Panc1 (cell line): ENCODE measurements around the gene PDE9A. TPM values are rescaled to one million over a fixed set of nuclear protein-coding genes. Genes with fewer than 3 reads are reported as not detected.

Source experiments
- ATAC-seq: fragments of 200-7000 bp; cut with Tn5 transposase; 2 replicates; pipeline ENCODE4 v1.9.1; 2020; ENCODE audit warnings: mild to moderate bottlenecking, moderate library complexity
- BruUV-seq: library from RNA; stranded (reverse); fragments of 400-500 nt; replicated peaks from 2 replicates; lab custom pipeline; 2021; lab: Mats Ljungman, UMichigan
- CTCF ChIA-PET: fragments of 300-600 bp; sonication (Branson Sonifier 250); formaldehyde crosslinking; loops from one replicate; lab custom pipeline; 2022; ENCODE audit warnings: antibody characterized with exemption; lab: Charles Lee
- POLR2A ChIA-PET: fragments of 300-600 bp; sonication (Branson Sonifier 250); formaldehyde crosslinking; loops from one replicate; lab custom pipeline; 2022; ENCODE audit warnings: antibody characterized with exemption; lab: Charles Lee
- DNase-seq: peaks from one replicate; pipeline ENCODE4 v3.0.0-alpha.2; 2010; ENCODE audit warnings: low read depth, low spot score
- H3K27ac ChIP-seq: 2 replicates; pipeline ENCODE4 v1.5.1; 2011; ENCODE audit warnings: mild to moderate bottlenecking, low read length, inconsistent platforms
- H3K27me3 ChIP-seq: fragments of 200-500 bp; sonication (Bioruptor generic); 2 replicates; pipeline ENCODE4 v1.6.0; 2014; ENCODE audit warnings: low read length, inconsistent platforms; ENCODE audit not compliant: control insufficient read depth, insufficient read depth
- H3K36me3 ChIP-seq: fragments of 200-500 bp; sonication (Bioruptor generic); 2 replicates; pipeline ENCODE4 v1.5.1; 2014; ENCODE audit warnings: inconsistent platforms, mild to moderate bottlenecking, low read length, moderate library complexity; ENCODE audit not compliant: control insufficient read depth, insufficient read depth
- H3K4me1 ChIP-seq: 2 replicates; pipeline ENCODE4 v1.5.1; 2011; ENCODE audit warnings: inconsistent platforms, mild to moderate bottlenecking, low read length, moderate library complexity; ENCODE audit not compliant: control insufficient read depth, insufficient read depth
- H3K4me3 ChIP-seq, 2 experiments: 2 replicates each; pipeline ENCODE4 v1.5.1; 2011 to 2012; ENCODE audit warnings: low read depth in 2 of 2, low read length in 2 of 2, mild to moderate bottlenecking in 2 of 2, inconsistent platforms in 1 of 2, moderate library complexity in 1 of 2
- H3K9me3 ChIP-seq: fragments of 200-500 bp; sonication (Bioruptor generic); 2 replicates; pipeline ENCODE4 v1.5.1; 2014; ENCODE audit warnings: low read depth, mild to moderate bottlenecking, inconsistent platforms, low read length, moderate library complexity; ENCODE audit not compliant: control insufficient read depth, insufficient read depth
- CTCF ChIP-seq: fragments of 450-650 bp; IDR thresholded peaks from 2 replicates; pipeline ENCODE4 v1.5.1; 2017; ENCODE audit warnings: mild to moderate bottlenecking
- POLR2AphosphoS5 ChIP-seq: IDR thresholded peaks from 2 replicates; pipeline ENCODE4 v1.6.1; 2012; ENCODE audit warnings: mild to moderate bottlenecking, low read depth, low read length, moderate library complexity
- SIN3A ChIP-seq: IDR thresholded peaks from 2 replicates; pipeline ENCODE4 v1.6.1; 2012; ENCODE audit warnings: low read depth, mild to moderate bottlenecking, low read length, moderate library complexity, borderline replicate concordance; ENCODE audit not compliant: insufficient read depth
- TCF7L2 ChIP-seq: IDR thresholded peaks from 2 replicates; pipeline ENCODE4 v1.6.1; 2011; ENCODE audit warnings: mild to moderate bottlenecking, low read depth, low read length, inconsistent platforms
- in situ Hi-C: cut with HindIII; loops from 2 replicates; pipeline ENCODE4 v1.10.0; 2016; ENCODE audit warnings: low sequenced_read_pairs, low pct_unique_long_range_greater_than_20kb
- intact Hi-C: fragments of 100-400 bp; cut with micrococcal nuclease; formaldehyde crosslinking; loops from one replicate; pipeline ENCODE4 v1.10.0; 2022; ENCODE audit not compliant: unreplicated experiment
- total RNA-seq: library from RNA; stranded (reverse); gene quantifications from one replicate; pipeline ENCODE4 v1.2.1, GENCODE V29; 2021; ENCODE audit not compliant: unreplicated experiment
- TF ChIP-seq, protein P1 (sequence below), 2 experiments: IDR thresholded peaks; 2 replicates each; pipeline ENCODE4 v1.6.1; 2011 to 2012; ENCODE audit warnings: low read depth in 2 of 2, control low read depth in 1 of 2, low read length in 1 of 2, mild to moderate bottlenecking in 1 of 2, moderate library complexity in 1 of 2; ENCODE audit not compliant: insufficient read depth in 1 of 2

The PDE9A gene
- total RNA-seq, 1 experiment from 2014 or later = 0.72 TPM

DNA sequence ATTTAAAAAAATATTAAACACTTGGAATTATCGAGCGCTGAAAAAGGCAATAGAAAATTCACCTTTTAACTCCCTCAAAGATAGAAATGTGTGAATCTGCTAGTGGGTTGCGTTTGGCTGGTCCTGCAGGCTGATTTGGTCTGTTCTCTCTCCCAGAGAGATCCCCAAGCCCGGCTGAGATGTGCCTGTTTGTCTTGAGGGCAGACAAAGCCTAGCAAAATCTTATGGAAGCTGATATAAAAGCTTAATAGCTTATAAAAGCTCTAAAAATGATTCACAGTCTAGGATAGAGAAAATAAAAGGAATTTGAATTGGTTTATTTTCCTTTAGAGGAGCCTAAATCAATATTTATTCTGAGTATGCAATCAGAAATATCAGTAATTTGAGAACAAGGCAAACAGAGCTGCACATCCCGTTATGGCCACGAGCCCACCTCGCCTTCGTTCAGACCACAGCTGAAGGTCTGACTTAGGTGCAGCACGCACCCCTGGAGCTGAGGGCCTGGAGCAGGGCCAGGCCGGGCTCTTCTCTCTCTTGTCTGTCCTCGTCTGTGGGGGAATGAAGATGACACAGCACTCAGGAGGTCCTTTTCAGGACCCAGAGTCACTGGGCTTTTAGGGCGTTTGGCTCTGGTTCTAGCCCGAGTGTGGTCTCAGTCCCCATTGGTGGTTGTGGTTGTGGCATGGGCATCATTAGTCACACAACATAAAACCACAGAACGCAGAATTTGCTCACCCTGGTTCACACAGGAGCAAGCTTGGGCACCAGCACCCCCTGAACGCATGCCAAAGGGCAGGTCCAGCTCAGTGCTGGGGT is 18.6 kb downstream of the PDE9A start:
- BruUV-seq = no TSS peak
- no peaks in the 10 kb centered on the region; the same call in 1 of the 2 replicates for H3K27me3 ChIP-seq
- H3K4me3 ChIP-seq = no peak overlapping the region
- DNase-seq = no peak
- intact Hi-C loops (no loop called here), in situ Hi-C loops (no loop called here)
- ChIA-PET POLR2A (interaction anchor here (0.6 kb wide), 1 partner anchor 32 kb away, joined by 7 read pairs; no protein-coding TSS in a partner anchor), CTCF (no interaction called here)
- no peaks in the 10 kb centered on the region for H3K4me1 ChIP-seq
- ATAC-seq = no peak
- H3K9me3 ChIP-seq = no peaks in the 10 kb centered on the region
- H3K27ac ChIP-seq = no peak overlapping the region
- H3K36me3 ChIP-seq = no peaks in the 10 kb centered on the region
- TF ChIP-seq, protein P1, sequence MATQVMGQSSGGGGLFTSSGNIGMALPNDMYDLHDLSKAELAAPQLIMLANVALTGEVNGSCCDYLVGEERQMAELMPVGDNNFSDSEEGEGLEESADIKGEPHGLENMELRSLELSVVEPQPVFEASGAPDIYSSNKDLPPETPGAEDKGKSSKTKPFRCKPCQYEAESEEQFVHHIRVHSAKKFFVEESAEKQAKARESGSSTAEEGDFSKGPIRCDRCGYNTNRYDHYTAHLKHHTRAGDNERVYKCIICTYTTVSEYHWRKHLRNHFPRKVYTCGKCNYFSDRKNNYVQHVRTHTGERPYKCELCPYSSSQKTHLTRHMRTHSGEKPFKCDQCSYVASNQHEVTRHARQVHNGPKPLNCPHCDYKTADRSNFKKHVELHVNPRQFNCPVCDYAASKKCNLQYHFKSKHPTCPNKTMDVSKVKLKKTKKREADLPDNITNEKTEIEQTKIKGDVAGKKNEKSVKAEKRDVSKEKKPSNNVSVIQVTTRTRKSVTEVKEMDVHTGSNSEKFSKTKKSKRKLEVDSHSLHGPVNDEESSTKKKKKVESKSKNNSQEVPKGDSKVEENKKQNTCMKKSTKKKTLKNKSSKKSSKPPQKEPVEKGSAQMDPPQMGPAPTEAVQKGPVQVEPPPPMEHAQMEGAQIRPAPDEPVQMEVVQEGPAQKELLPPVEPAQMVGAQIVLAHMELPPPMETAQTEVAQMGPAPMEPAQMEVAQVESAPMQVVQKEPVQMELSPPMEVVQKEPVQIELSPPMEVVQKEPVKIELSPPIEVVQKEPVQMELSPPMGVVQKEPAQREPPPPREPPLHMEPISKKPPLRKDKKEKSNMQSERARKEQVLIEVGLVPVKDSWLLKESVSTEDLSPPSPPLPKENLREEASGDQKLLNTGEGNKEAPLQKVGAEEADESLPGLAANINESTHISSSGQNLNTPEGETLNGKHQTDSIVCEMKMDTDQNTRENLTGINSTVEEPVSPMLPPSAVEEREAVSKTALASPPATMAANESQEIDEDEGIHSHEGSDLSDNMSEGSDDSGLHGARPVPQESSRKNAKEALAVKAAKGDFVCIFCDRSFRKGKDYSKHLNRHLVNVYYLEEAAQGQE (IDR thresholded peaks at IDR 0.05; ENCODE audit: insufficient read depth in 1 of 2, low read depth in 2 of 2, low read length in 1 of 2) = no peak

GRCh38 chr21:42672699-42673458 is 19.5 kb downstream of the PDE9A start:
- ATAC-seq (no peak), DNase-seq (no peak)
- ChIA-PET CTCF (no interaction called here), POLR2A (no interaction called here)
- in situ Hi-C loops (no loop called here), intact Hi-C loops (no loop called here)
- Histone ChIP-seq H3K27ac (no peak overlapping the region), H3K4me1 (no peaks in the 10 kb centered on the region), H3K27me3 (no peaks in the 10 kb centered on the region; the same call in 1 of the 2 replicates), H3K36me3 (no peaks in the 10 kb centered on the region), H3K4me3 (no peak overlapping the region), H3K9me3 (no peaks in the 10 kb centered on the region)
- TF ChIP-seq SIN3A (no peak), POLR2AphosphoS5 (no peak), TCF7L2 (no peak), CTCF (no peak)
- TF ChIP-seq, protein P1 (IDR thresholded peaks at IDR 0.05; ENCODE audit: insufficient read depth in 1 of 2, low read depth in 2 of 2, low read length in 1 of 2) = no peak
- no TSS peak for BruUV-seq
